NCI-H345 treated with DMSO at 0.1 percent for 48 hours (cell line): ENCODE results near the gene NAIF1.

ENCODE experiments used
- DNase-seq: peaks from one replicate; lab custom pipeline; 2025; ENCODE audit not compliant: unreplicated experiment; lab: John Stamatoyannopoulos, UW

The NAIF1 gene

GRCh38 chr9:128102861-128103588 lies 35.9 kb upstream of the NAIF1 start:
- no peak for DNase-seq

GRCh38 chr9:128102196-128102595 lies 35.1 kb upstream of the NAIF1 start:
- DNase-seq = no peak

GRCh38 chr9:128101690-128102089 lies 34.6 kb upstream of the NAIF1 start:
- DNase-seq = no peak

- no peak for DNase-seq
Measured at GRCh38 chr9:128101231-128101661, 34.1 kb upstream of the NAIF1 start.

GRCh38 chr9:128100581-128100980 lies 33.5 kb upstream of the NAIF1 start:
- DNase-seq = no peak

- no peak for DNase-seq
Measured at GRCh38 chr9:128099932-128100491, 32.9 kb upstream of the NAIF1 start.

- no peak for DNase-seq
Measured at GRCh38 chr9:128099231-128099931, 32.3 kb upstream of the NAIF1 start.

GRCh38 chr9:128098297-128099230 lies 31.4 kb upstream of the NAIF1 start:
- DNase-seq = no peak

GRCh38 chr9:128097543-128098296 lies 30.6 kb upstream of the NAIF1 start:
- peak; percentile 39 for DNase-seq

- DNase-seq = no peak
Measured at GRCh38 chr9:128096616-128097536, 29.8 kb upstream of the NAIF1 start.

- no peak for DNase-seq
Measured at GRCh38 chr9:128094950-128095544, 27.9 kb upstream of the NAIF1 start.

- no peak for DNase-seq
Measured at GRCh38 chr9:128094166-128094949, 27.2 kb upstream of the NAIF1 start.

GRCh38 chr9:128093011-128093410 lies 25.9 kb upstream of the NAIF1 start:
- no peak for DNase-seq

- no peak for DNase-seq
Measured at GRCh38 chr9:128092199-128092977, 25.3 kb upstream of the NAIF1 start.

- no peak for DNase-seq
Measured at GRCh38 chr9:128091571-128091970, 24.5 kb upstream of the NAIF1 start.

GRCh38 chr9:128091144-128091543 lies 24.0 kb upstream of the NAIF1 start:
- no peak for DNase-seq

- no peak for DNase-seq
Measured at GRCh38 chr9:128089299-128089698, 22.2 kb upstream of the NAIF1 start.
